ENCODE measurements around the gene TRABD2B. TPM values are rescaled to one million over a fixed set of nuclear protein-coding genes. Genes with fewer than 3 reads are reported as not detected.

Gene TRABD2B
- total and polyA plus RNA-seq, 2 of the 4 experiments (the other 2 are of a cell fraction) = not detected

DNA sequence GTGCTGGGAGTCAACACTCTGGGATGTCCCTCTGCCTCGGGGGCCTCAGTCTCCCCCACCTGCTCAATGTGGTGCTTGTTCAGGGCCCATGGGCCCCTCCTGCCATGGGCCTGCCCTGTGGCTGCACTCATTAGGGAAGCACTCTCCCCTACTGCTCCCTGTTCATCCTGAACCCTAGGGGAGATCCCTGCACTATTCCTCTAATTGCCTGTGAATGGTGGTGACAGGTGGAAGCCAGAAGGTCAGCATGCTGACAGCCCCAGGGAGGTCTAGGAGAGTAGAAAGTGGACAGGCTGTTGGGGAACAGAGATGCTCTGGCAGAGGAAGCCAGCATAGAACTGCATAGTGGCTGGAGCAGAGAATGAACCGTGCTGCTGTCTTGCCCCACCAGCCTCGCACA is 217.6 kb downstream of the TRABD2B start:
- no peak overlapping the region for H2BK5ac ChIP-seq (ENCODE audit: low read depth, low read length, poor library complexity, severe bottlenecking)
- H3K9me1 ChIP-seq (ENCODE audit: insufficient read depth, low read length) = no peaks in the 10 kb centered on the region
- H2AK5ac ChIP-seq (ENCODE audit: low read depth, low read length) = no peak overlapping the region
- H3K18ac ChIP-seq (ENCODE audit: low read depth, low read length) = no peak overlapping the region
- no peak overlapping the region for H4K91ac ChIP-seq (ENCODE audit: insufficient read depth, low read depth, low read length)
- H4K5ac ChIP-seq (ENCODE audit: low read depth, low read length) = no peak overlapping the region
- dilution Hi-C loops (cut with HindIII; ENCODE audit: low sequenced_read_pairs, unreplicated experiment) (no loop called here), intact Hi-C loops (cut with micrococcal nuclease) (no loop called here), in situ Hi-C loops (cut with MboI; ENCODE audit: low sequenced_read_pairs) (no loop called here)
- H3K4me3 ChIP-seq (ENCODE audit: insufficient read depth, low read depth, low read length) = no peak overlapping the region
- H2BK20ac ChIP-seq (ENCODE audit: low read depth, low read length) = no peak overlapping the region
- CTCF ChIA-PET = no interaction called here
- H3K23ac ChIP-seq (ENCODE audit: low read depth, low read length) = no peak overlapping the region
- TF ChIP-seq MAFK (IDR thresholded peaks at IDR 0.05; ENCODE audit: low read depth, low read length) (no peak), USF2 (IDR thresholded peaks at IDR 0.05; ENCODE audit: low read depth, low read length) (no peak), SMC3 (IDR thresholded peaks at IDR 0.05; ENCODE audit: low read depth, low read length) (no peak), POLR2A (IDR thresholded peaks at IDR 0.05; ENCODE audit: low read depth, low read length) (no peak), NFE2L2 (IDR thresholded peaks at IDR 0.05; ENCODE audit: low read depth, low read length) (no peak), RAD21 (IDR thresholded peaks at IDR 0.05; ENCODE audit: low read length) (no peak), RFX5 (IDR thresholded peaks at IDR 0.05; ENCODE audit: low read depth, low read length) (no peak), RCOR1 (IDR thresholded peaks at IDR 0.05; ENCODE audit: insufficient replicate concordance, low read length) (no peak), MAZ (IDR thresholded peaks at IDR 0.05; ENCODE audit: borderline replicate concordance, low read depth, low read length) (no peak), CEBPB (IDR thresholded peaks at IDR 0.05; ENCODE audit: low read depth, low read length) (no peak), BHLHE40 (IDR thresholded peaks at IDR 0.05; ENCODE audit: low read depth, low read length) (no peak), FOS (IDR thresholded peaks at IDR 0.05; ENCODE audit: low read depth, low read length) (no peak), CHD1 (IDR thresholded peaks at IDR 0.05; ENCODE audit: low read depth, low read length) (no peak), ELK1 (IDR thresholded peaks at IDR 0.05; ENCODE audit: borderline replicate concordance, low read depth, low read length) (no peak)
- TF ChIP-seq, protein P1, sequence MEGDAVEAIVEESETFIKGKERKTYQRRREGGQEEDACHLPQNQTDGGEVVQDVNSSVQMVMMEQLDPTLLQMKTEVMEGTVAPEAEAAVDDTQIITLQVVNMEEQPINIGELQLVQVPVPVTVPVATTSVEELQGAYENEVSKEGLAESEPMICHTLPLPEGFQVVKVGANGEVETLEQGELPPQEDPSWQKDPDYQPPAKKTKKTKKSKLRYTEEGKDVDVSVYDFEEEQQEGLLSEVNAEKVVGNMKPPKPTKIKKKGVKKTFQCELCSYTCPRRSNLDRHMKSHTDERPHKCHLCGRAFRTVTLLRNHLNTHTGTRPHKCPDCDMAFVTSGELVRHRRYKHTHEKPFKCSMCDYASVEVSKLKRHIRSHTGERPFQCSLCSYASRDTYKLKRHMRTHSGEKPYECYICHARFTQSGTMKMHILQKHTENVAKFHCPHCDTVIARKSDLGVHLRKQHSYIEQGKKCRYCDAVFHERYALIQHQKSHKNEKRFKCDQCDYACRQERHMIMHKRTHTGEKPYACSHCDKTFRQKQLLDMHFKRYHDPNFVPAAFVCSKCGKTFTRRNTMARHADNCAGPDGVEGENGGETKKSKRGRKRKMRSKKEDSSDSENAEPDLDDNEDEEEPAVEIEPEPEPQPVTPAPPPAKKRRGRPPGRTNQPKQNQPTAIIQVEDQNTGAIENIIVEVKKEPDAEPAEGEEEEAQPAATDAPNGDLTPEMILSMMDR (conservative IDR thresholded peaks at IDR 0.05; ENCODE audit: low read depth, low read length) = no peak
- H3K36me3 ChIP-seq (ENCODE audit: control insufficient read depth, insufficient read depth, low read length) = no peaks in the 10 kb centered on the region
- no peak overlapping the region for H2BK120ac ChIP-seq (ENCODE audit: low read depth, low read length)
- no peak overlapping the region for H4K8ac ChIP-seq (ENCODE audit: low read depth in 2 of 2, low read length in 2 of 2)
- no peak overlapping the region for H3K4me2 ChIP-seq (ENCODE audit: low read depth, low read length)
- H2AK9ac ChIP-seq (replicated peaks; ENCODE audit: low read depth, low read length, poor library complexity) = no peak overlapping the region
- no peak overlapping the region for H3K9ac ChIP-seq (ENCODE audit: low read depth, low read length)
- H3K27ac ChIP-seq (ENCODE audit: insufficient read depth, low read length) = no peak overlapping the region
- no peak overlapping the region for H2AFZ ChIP-seq (replicated peaks; ENCODE audit: low read length, poor library complexity)
- BruUV-seq (replicated peaks) = no TSS peak
- no peak overlapping the region for H3K4ac ChIP-seq (ENCODE audit: low read depth, low read length)
- H3K27me3 ChIP-seq (ENCODE audit: control insufficient read depth, insufficient read depth, low read length) = no peaks in the 10 kb centered on the region
- no peaks in the 10 kb centered on the region for H3K9me3 ChIP-seq (ENCODE audit: control insufficient read depth, insufficient read depth, low read length)
- no CpG with 5 or more reads among the region's 3 CpGs for WGBS, 2 experiments (ENCODE audit: extremely low coverage in 2 of 2, insufficient read length in 1 of 2)
- POLR2A ChIA-PET (ENCODE audit: unreplicated experiment) = no interaction called here
- H3K56ac ChIP-seq (ENCODE audit: extremely low read depth, insufficient read depth, low read length) = no peak overlapping the region
- no peaks in the 10 kb centered on the region for H3K79me1 ChIP-seq (ENCODE audit: low read depth in 1 of 2, low read length in 2 of 2)
- H4K20me1 ChIP-seq (ENCODE audit: insufficient read depth, low read length) = no peaks in the 10 kb centered on the region
- no peak overlapping the region for H2BK15ac ChIP-seq (ENCODE audit: low read depth, low read length)
- no peaks in the 10 kb centered on the region for H3K4me1 ChIP-seq (ENCODE audit: control insufficient read depth, insufficient read depth, low read length)
- DNase-seq = no peak
- no peak overlapping the region for H3K14ac ChIP-seq (replicated peaks; ENCODE audit: low read depth, low read length)
- ATAC-seq (ENCODE audit: low read depth) = no peak
